Small intestine (tissue), 7 donors: ENCODE data around the gene CBFB. TPM values are rescaled to one million over a fixed set of nuclear protein-coding genes. Genes with fewer than 3 reads are reported as not detected.
"Not testable (repeated sequence)": the region's sequence is repeated elsewhere in the genome, so short reads cannot be mapped to it uniquely, and the experiment has no call there.

ENCODE experiments used
- DNase-seq, 2 donors: peaks; one replicate each; pipeline versions ENCODE4 v3.0.0 to v3.0.0-alpha.2; 2013
- FAIRE-seq: peaks from 2 replicates; lab custom pipeline; 2012; peaks lifted over from hg19 to GRCh38; lab: Jason Lieb, UNC
- H3K27ac ChIP-seq, 3 donors: one replicate each; pipeline ENCODE4 v1.5.1; 2013; ENCODE audit warnings: low read length in 2 of 3, mild to moderate bottlenecking in 2 of 3, control low read depth in 1 of 3, inconsistent platforms in 1 of 3, low read depth in 1 of 3, moderate library complexity in 1 of 3
- H3K27me3 ChIP-seq, 3 donors: one replicate each; pipeline ENCODE4 v1.6.1; 2013; ENCODE audit warnings: low read length in 3 of 3, inconsistent platforms in 1 of 3; ENCODE audit not compliant: control insufficient read depth in 3 of 3, insufficient read depth in 3 of 3
- H3K36me3 ChIP-seq, 3 donors: one replicate each; pipeline ENCODE4 v1.6.1; 2013; ENCODE audit warnings: low read length in 3 of 3, inconsistent platforms in 1 of 3, low read depth in 1 of 3, mild to moderate bottlenecking in 1 of 3, moderate library complexity in 1 of 3; ENCODE audit not compliant: control insufficient read depth in 3 of 3, insufficient read depth in 2 of 3
- H3K4me1 ChIP-seq, 3 donors: one replicate each; pipeline ENCODE4 v1.6.1; 2013; ENCODE audit warnings: low read length in 2 of 3, inconsistent platforms in 1 of 3, low read depth in 1 of 3, mild to moderate bottlenecking in 1 of 3, moderate library complexity in 1 of 3; ENCODE audit not compliant: control insufficient read depth in 3 of 3, insufficient read depth in 2 of 3
- H3K4me3 ChIP-seq, 3 donors: one replicate each; pipeline ENCODE4 v1.5.1; 2013; ENCODE audit warnings: low read length in 3 of 3, control low read depth in 1 of 3, inconsistent platforms in 1 of 3, low read depth in 1 of 3, mild to moderate bottlenecking in 1 of 3, moderate library complexity in 1 of 3
- H3K9me3 ChIP-seq, 2 donors: one replicate each; pipeline ENCODE4 v1.6.1; 2013; ENCODE audit warnings: low read depth in 1 of 2, low read length in 1 of 2; ENCODE audit not compliant: control insufficient read depth in 2 of 2, insufficient read depth in 1 of 2
- WGBS, 3 donors: extraction: QIAGEN DNeasy Blood & Tissue Kit; methylation state at CpG; one replicate each; pipeline ENCODE4 v1.1.7; 2013; 5-methylcytosine and 5-hydroxymethylcytosine counted together
- polyA plus RNA-seq, 4 donors: library from polyadenylated mRNA; stranded (reverse) in 3 of 4; unstranded in 1 of 4; fragments of 200-250 nt in 3 of 4; fragments of 120-200 nt in 1 of 4; gene quantifications; one replicate each; pipeline versions ENCODE4 v1.2.1 to v1.2.3, GENCODE V29; 2013
- donor health status: healthy with polysubstance abuse.
- donor health status: control.
- donor health status: control.
- donor health status: Bipolar disorder and iron deficiency.
- donor health status: healthy.

Gene CBFB
- polyA plus RNA-seq, 4 donors: 5.4 to 21.6 (median 10.7) TPM

DNA sequence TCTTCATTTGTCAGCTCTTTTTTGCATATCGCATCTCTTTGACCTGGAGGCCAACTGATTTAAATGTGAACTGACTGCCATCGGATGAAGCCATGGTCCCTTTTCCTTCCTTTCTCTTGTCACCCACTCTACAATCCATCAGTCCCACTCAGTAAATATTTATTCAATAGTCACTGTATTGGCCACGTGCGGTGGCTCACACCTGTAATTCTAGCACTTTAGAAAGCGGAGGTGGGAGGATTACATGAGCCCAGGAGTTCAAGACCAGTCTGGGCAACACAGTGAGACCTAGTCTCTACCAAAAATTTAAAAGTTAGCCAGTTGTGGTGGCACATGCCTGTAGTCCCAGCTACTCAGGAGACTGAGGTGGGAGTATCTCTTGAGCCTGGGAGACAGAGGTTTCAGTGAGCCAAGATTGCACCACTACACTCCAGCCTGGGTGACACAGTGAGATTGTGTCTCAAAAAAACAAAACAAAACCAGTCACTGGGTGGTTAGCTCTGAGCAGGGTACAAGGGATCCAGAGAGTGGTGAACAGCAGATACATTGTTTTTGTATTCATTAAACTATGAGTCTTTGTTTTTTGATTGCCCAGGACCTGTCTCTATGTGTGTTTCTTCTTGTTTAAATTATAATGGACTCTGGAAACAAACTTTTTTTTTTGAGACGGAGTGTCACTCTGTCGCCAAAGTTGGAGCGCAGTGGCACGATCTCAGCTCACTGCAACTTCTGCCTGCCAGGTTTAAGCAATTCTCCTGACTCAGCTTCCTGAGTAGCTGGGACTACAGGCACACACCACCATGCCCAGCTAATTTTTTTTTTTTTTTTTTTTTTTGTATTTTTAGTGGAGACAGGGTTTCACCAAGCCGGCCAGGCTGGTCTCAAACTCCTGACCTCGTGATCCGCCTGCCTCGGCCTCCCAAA lies 87.7 kb downstream of the CBFB start:
- H3K27ac ChIP-seq: no peak overlapping the region
- no peaks in the 10 kb centered on the region for H3K27me3 ChIP-seq
- no peak overlapping the region for H3K4me3 ChIP-seq
- H3K36me3 ChIP-seq: peaks cover 0 to 18% (median 0%) of the 10 kb centered on the region in 3 donors
- FAIRE-seq: no peak
- WGBS, 3 donors: 85 to 93% (median 89%) methylated on average over 13 of the region's 13 CpGs
- no peaks in the 10 kb centered on the region for H3K9me3 ChIP-seq
- peaks cover 0 to 2% (median 0%) of the 10 kb centered on the region in 3 donors for H3K4me1 ChIP-seq
- no peak for DNase-seq

DNA sequence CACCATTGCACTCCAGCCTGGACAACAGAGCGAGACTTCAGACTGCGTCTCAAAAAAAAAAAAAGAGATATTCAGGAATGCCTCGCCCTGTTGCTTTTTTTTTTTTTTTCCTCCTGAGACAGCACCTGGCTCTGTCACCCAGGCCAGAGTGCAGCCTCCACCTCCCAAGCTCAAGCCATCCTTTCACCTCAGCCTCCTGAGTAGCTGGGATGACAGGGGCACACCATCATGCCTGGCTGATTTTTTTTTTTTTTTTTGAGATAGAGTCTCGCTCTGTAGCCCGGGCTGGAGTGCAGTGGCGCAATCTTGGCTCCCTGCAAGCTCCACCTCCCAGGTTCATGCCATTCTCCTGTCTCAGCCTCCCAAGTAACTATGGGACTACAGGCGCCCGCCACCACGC lies 88.8 kb downstream of the CBFB start:
- Histone ChIP-seq H3K36me3 (peaks cover 0 to 28% (median 1%) of the 10 kb centered on the region in 3 donors), H3K4me1 (no peaks in the 10 kb centered on the region), H3K27ac (no peak overlapping the region), H3K9me3 (no peaks in the 10 kb centered on the region), H3K4me3 (no peak overlapping the region), H3K27me3 (no peaks in the 10 kb centered on the region)
- DNase-seq (no peak), FAIRE-seq (no peak)
- WGBS, 3 donors: 78 to 91% (median 88%) methylated on average over 9 of the region's 9 CpGs

DNA sequence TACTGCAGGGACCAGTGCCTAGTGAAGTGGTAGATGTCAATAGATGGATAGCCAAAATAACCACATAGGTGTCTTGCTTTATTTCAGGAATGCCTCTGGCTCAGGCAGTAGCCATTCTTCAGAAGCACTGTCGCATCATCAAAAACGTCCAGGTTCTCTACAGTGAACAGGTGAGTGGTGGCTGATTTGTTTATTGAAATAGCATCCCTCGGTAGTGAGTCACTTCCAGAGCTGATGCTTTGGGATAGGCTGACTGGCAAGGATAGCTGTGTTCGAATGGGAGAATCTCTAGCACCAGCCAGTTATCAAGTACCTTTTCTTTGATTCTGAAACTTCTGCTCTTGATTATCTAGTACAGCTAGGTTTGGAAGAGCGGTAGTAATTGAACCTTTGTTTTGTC lies 91.1 kb downstream of the CBFB start:
- no peak overlapping the region for H3K4me3 ChIP-seq
- no peaks in the 10 kb centered on the region for H3K9me3 ChIP-seq
- no peaks in the 10 kb centered on the region for H3K27me3 ChIP-seq
- H3K4me1 ChIP-seq: no peaks in the 10 kb centered on the region
- no peak overlapping the region for H3K27ac ChIP-seq
- H3K36me3 ChIP-seq: peaks cover 0 to 40% (median 9%) of the 10 kb centered on the region in 3 donors
- DNase-seq (no peak), FAIRE-seq (no peak)
- 81 to 87% (median 83%) methylated on average over 5 of the region's 5 CpGs for WGBS, 3 donors

DNA sequence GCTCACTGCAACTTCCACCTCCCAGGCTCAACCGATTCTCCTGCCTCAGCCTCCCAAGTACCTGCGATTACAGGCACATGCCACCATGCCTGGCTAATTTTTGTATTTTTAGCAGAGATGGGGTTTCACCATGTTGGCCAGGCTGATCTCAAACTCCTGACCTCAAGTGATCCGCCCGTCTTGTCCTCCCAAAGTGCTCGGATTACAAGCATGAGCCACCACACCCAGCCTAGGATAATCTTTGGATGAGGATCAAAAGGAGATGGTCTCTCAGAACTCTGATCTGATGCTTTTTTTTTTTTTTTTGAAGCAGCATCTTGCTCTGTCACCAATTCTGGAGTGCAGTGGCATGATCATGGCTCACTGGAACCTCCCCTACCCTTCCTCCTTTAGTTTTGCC lies 93.8 kb downstream of the CBFB start:
- not testable (repeated sequence) for H3K4me3 ChIP-seq, H3K27me3 ChIP-seq, DNase-seq, H3K27ac ChIP-seq, FAIRE-seq, H3K9me3 ChIP-seq, H3K4me1 ChIP-seq
- WGBS, 3 donors: 98 to 100% (median 99%) methylated on average over 5 of the region's 5 CpGs
- H3K36me3 ChIP-seq: peaks cover 3 to 36% (median 15%) of the 10 kb centered on the region in 3 donors

DNA sequence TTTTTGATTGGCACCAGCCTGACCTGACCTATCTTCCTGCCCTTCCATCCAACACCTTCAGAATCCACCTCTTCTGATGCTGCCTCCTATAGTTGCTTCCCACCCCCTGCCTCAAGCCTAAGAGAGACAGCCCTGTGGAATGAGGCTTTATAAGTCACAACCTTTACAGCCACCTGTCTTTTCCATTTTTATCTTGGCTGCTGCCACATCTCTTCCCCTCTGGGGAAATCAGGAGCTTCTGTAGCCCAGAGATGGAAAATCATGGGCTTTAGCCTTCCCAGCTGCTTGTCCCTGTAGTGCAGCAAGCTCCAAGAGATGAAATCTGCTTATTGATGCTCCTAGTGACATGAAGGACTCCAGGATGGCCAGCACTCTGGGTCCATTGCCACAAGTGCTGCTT lies 99.5 kb downstream of the CBFB start:
- H3K4me1 ChIP-seq: no peaks in the 10 kb centered on the region
- no peak overlapping the region for H3K27ac ChIP-seq
- no peaks in the 10 kb centered on the region for H3K9me3 ChIP-seq
- no peak for FAIRE-seq
- no peaks in the 10 kb centered on the region for H3K27me3 ChIP-seq
- no peak overlapping the region for H3K4me3 ChIP-seq
- DNase-seq: no peak
- peaks cover 5 to 39% (median 11%) of the 10 kb centered on the region in 3 donors for H3K36me3 ChIP-seq

DNA sequence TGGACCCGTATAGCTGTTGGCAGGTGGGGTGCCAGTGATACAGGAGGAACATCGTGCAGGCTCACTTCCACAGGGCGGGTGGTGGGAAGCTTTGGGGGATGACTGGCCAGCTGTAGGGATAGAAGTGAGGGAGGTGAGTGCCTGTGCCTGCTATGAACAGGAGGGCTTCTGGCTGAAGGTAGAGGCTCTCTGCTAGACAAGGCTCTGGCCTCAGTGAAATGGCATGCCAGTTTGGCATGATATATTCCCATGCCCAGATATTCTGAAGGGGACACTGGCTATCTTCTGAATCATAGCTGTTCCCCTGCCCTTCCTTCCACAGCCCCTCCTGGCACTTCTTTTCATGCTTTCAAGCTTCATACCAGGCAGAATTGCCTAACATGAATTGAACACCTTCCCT lies 99.9 kb downstream of the CBFB start:
- Histone ChIP-seq H3K27ac (no peak overlapping the region), H3K27me3 (no peaks in the 10 kb centered on the region), H3K9me3 (no peaks in the 10 kb centered on the region), H3K36me3 (peaks cover 6 to 40% (median 7%) of the 10 kb centered on the region in 3 donors), H3K4me1 (no peaks in the 10 kb centered on the region), H3K4me3 (no peak overlapping the region)
- WGBS, 3 donors: 93 to 96% (median 95%) methylated on average over 3 of the region's 3 CpGs
- DNase-seq: no peak
- no peak for FAIRE-seq

DNA sequence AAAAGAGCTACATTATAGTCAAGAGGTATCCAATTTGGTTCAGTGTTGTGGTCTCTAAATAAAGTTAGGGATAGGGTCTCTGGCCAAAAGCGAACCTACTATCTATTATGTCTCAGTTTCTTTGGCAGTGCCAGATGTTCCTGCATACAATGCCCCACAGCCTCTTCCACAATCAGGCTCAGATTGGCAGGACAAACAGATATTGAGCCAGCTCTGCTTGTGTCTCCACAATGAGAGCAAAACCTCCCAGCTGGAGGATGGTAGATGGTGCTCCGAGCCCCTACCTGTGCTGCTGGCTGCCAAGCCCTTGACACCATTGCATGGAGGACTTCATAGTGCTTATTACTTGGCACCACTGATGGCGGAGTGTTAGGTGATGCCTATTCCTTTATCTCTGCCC lies 100.5 kb downstream of the CBFB start:
- Histone ChIP-seq H3K27ac (no peak overlapping the region), H3K4me1 (no peaks in the 10 kb centered on the region), H3K9me3 (no peaks in the 10 kb centered on the region), H3K36me3 (peaks cover 7 to 42% (median 12%) of the 10 kb centered on the region in 3 donors), H3K4me3 (no peak overlapping the region), H3K27me3 (no peaks in the 10 kb centered on the region)
- WGBS, 3 donors: 93 to 98% (median 97%) methylated on average over 3 of the region's 3 CpGs
- no peak for DNase-seq
- no peak for FAIRE-seq

DNA sequence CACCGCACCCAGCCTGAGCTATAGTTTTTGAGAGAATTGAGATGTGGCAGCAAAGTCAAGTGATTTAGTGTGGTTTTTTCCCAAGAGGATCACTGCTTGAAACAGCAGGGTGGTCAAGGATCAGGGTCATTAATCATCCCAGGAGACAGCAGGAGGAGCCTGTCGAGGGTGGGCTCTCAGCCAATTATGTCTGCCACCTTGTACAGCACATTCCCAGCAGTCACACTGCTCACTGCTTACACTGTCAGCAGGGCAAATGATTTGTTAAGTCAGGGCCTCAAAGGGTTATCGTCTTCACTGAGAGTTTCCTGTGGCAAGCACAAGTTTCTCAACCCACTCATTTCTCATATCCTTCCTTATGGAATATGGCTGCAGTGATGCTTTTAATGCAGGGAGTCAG lies 108.7 kb downstream of the CBFB start:
- Histone ChIP-seq H3K27ac (peak overlapping the region in 1 of 3 donors; percentile 36), H3K4me1 (peaks cover 0 to 5% (median 0%) of the 10 kb centered on the region in 3 donors), H3K9me3 (no peaks in the 10 kb centered on the region), H3K27me3 (no peaks in the 10 kb centered on the region), H3K36me3 (peaks cover 7 to 71% (median 30%) of the 10 kb centered on the region in 3 donors), H3K4me3 (no peak overlapping the region)
- WGBS, 3 donors: 58 to 70% (median 59%) methylated on average over 3 of the region's 3 CpGs
- peak in 1 of 2 donors; percentile 74 for DNase-seq
- FAIRE-seq: no peak
